SK-N-SH (cell line): ENCODE results near the gene MRAP2. TPM values are rescaled to one million over a fixed set of nuclear protein-coding genes. Genes with fewer than 3 reads are reported as not detected.

Experiments
- CTCF ChIA-PET: fragments of 300-600, 350-600 bp; formaldehyde crosslinking; extraction: SDS; loops from one replicate; lab custom pipeline; 2021; lab: Yijun Ruan, JAX
- POLR2A ChIA-PET: fragments of 350-600 bp; sonication (Branson Sonifier 250); formaldehyde crosslinking; extraction: SDS; loops from one replicate; lab custom pipeline; 2020; ENCODE audit warnings: antibody characterized with exemption, inconsistent platforms; lab: Yijun Ruan, JAX
- DNase-seq: peaks from one replicate; pipeline ENCODE4 v3.0.0; 2012
- H2AFZ ChIP-seq: fragments of 200-600 bp; sonication (generic); 2 replicates; pipeline ENCODE4 v1.8.1; 2016; ENCODE audit warnings: antibody characterized with exemption, mild to moderate bottlenecking, low read depth
- H3F3A ChIP-seq: fragments of 200-600 bp; sonication (generic); replicated peaks from 2 replicates; pipeline ENCODE3; 2016; ENCODE audit warnings: antibody characterized with exemption, mild to moderate bottlenecking; ENCODE audit not compliant: insufficient read depth
- H3K27ac ChIP-seq, 2 experiments: fragments of 200-500 bp in 1 of 2; fragments of 200-600 bp in 1 of 2; sonication (Bioruptor generic) in 1 of 2; sonication (generic), shearing (Covaris generic) in 1 of 2; 2 replicates each; pipeline versions ENCODE4 v1.5.1 to v1.6.1; 2014 to 2016; ENCODE audit warnings: low read depth in 2 of 2, inconsistent platforms in 1 of 2, low read length in 1 of 2, mild to moderate bottlenecking in 1 of 2, mixed read lengths in 1 of 2
- H3K27me3 ChIP-seq: fragments of 200-600 bp; sonication (generic), shearing (Covaris generic); 2 replicates; pipeline ENCODE4 v1.6.1; 2016; ENCODE audit warnings: mixed run types; ENCODE audit not compliant: insufficient read depth
- H3K36me3 ChIP-seq, 2 experiments: fragments of 200-500 bp in 1 of 2; fragments of 200-600 bp in 1 of 2; sonication (Bioruptor generic) in 1 of 2; sonication (generic) in 1 of 2; replicated peaks in 1 of 2; 2 replicates each; pipeline versions ENCODE3 to v1.5.1; 2014 to 2016; ENCODE audit warnings: low read length in 1 of 2, mild to moderate bottlenecking in 1 of 2; ENCODE audit not compliant: insufficient read depth in 2 of 2, control insufficient read depth in 1 of 2
- H3K4me1 ChIP-seq, 2 experiments: fragments of 200-500 bp in 1 of 2; fragments of 200-600 bp in 1 of 2; sonication (Bioruptor generic) in 1 of 2; sonication (generic), shearing (Covaris generic) in 1 of 2; 2 replicates each; pipeline versions ENCODE4 v1.5.1 to v1.6.1; 2014 to 2016; ENCODE audit warnings: low read depth in 1 of 2, low read length in 1 of 2, mixed run types in 1 of 2; ENCODE audit not compliant: insufficient read depth in 2 of 2, control insufficient read depth in 1 of 2
- H3K4me2 ChIP-seq: fragments of 200-600 bp; sonication (generic), shearing (Covaris generic); 2 replicates; pipeline ENCODE4 v1.6.1; 2017; ENCODE audit warnings: mixed run types
- H3K4me3 ChIP-seq, 2 experiments: fragments of 200-500 bp in 1 of 2; fragments of 200-600 bp in 1 of 2; sonication (Bioruptor generic) in 1 of 2; sonication (generic), shearing (Covaris generic) in 1 of 2; 2 replicates each; pipeline versions ENCODE4 v1.5.1 to v1.8.1; 2014 to 2016; ENCODE audit warnings: low read depth in 2 of 2, inconsistent platforms in 1 of 2, low read length in 1 of 2, mild to moderate bottlenecking in 1 of 2, mixed read lengths in 1 of 2, moderate library complexity in 1 of 2
- H3K79me2 ChIP-seq: fragments of 200-600 bp; sonication (generic); 2 replicates; pipeline ENCODE4 v1.8.1; 2017; ENCODE audit warnings: mild to moderate bottlenecking; ENCODE audit not compliant: insufficient read depth
- H3K9ac ChIP-seq: fragments of 200-600 bp; sonication (generic); 2 replicates; pipeline ENCODE4 v1.6.1; 2017; ENCODE audit warnings: mixed run types
- H3K9me2 ChIP-seq: fragments of 200-600 bp; sonication (generic); 2 replicates; pipeline ENCODE4 v1.6.1; 2017; ENCODE audit warnings: mixed run types
- H3K9me3 ChIP-seq: fragments of 200-600 bp; sonication (generic); 2 replicates; pipeline ENCODE4 v1.6.1; 2017; ENCODE audit warnings: mixed run types, mild to moderate bottlenecking, moderate library complexity
- H4K20me1 ChIP-seq: fragments of 200-600 bp; sonication (generic); 2 replicates; pipeline ENCODE4 v1.6.1; 2017; ENCODE audit warnings: mild to moderate bottlenecking, mixed run types; ENCODE audit not compliant: insufficient read depth
- CHD2 ChIP-seq: fragments of 150-350 bp; IDR thresholded peaks from 2 replicates; pipeline ENCODE4 v1.6.1; 2018; ENCODE audit warnings: low read length; ENCODE audit not compliant: partially characterized antibody
- CTCF ChIP-seq: fragments of 200-600 bp; sonication (generic); IDR thresholded peaks from 2 replicates; pipeline ENCODE4 v1.6.1; 2017; ENCODE audit warnings: antibody characterized with exemption, mild to moderate bottlenecking, moderate library complexity
- EP300 ChIP-seq, 2 experiments: IDR thresholded peaks; 2 replicates each; pipeline versions ENCODE4 v1.4.0 to v1.6.1; 2012; ENCODE audit warnings: borderline replicate concordance in 1 of 2, low read depth in 1 of 2, low read length in 1 of 2
- EZH2phosphoT487 ChIP-seq: fragments of 200-600 bp; sonication (generic); IDR thresholded peaks from 2 replicates; pipeline ENCODE4 v1.6.1; 2017; ENCODE audit warnings: low read depth, mixed run types, mild to moderate bottlenecking, antibody characterized with exemption, moderate library complexity, borderline replicate concordance
- FOXJ3 ChIP-seq: sonication (generic); formaldehyde crosslinking; IDR thresholded peaks from 2 replicates; pipeline ENCODE4 v1.5.1; 2020; ENCODE audit warnings: mild to moderate bottlenecking, missing genetic modification reagents
- FOXM1 ChIP-seq: IDR thresholded peaks from 2 replicates; pipeline ENCODE4 v1.4.0; 2012; ENCODE audit warnings: low read depth, mild to moderate bottlenecking
- GABPA ChIP-seq: IDR thresholded peaks from 2 replicates; pipeline ENCODE4 v1.4.0; 2012; ENCODE audit warnings: low read depth, mild to moderate bottlenecking
- JUND ChIP-seq: IDR thresholded peaks from 2 replicates; pipeline ENCODE4 v1.4.0; 2012
- MAX ChIP-seq: IDR thresholded peaks from 2 replicates; pipeline ENCODE4 v1.4.0; 2012; ENCODE audit warnings: low read depth
- MXI1 ChIP-seq: IDR thresholded peaks from 2 replicates; pipeline ENCODE4 v1.6.1; 2012; ENCODE audit warnings: mild to moderate bottlenecking, low read depth, low read length, improper control_type of control experiment
- NFIC ChIP-seq: IDR thresholded peaks from 2 replicates; pipeline ENCODE4 v1.4.0; 2012; ENCODE audit warnings: borderline replicate concordance
- NRF1 ChIP-seq: IDR thresholded peaks from 2 replicates; pipeline ENCODE4 v1.6.1; 2012; ENCODE audit warnings: low read depth, mild to moderate bottlenecking, low read length
- POLR2AphosphoS5 ChIP-seq: IDR thresholded peaks from 2 replicates; pipeline ENCODE4 v1.6.1; 2012; ENCODE audit warnings: low read depth, low read length
- RAD21 ChIP-seq: IDR thresholded peaks from 2 replicates; pipeline ENCODE4 v1.6.1; 2012; ENCODE audit warnings: mild to moderate bottlenecking, low read length
- RCOR1 ChIP-seq: fragments of 150-350 bp; IDR thresholded peaks from 2 replicates; pipeline ENCODE4 v1.6.1; 2017; ENCODE audit warnings: antibody characterized with exemption, low read length
- SMC3 ChIP-seq: IDR thresholded peaks from 2 replicates; pipeline ENCODE4 v1.6.1; 2012; ENCODE audit warnings: low read depth, low read length, improper control_type of control experiment
- TAF1 ChIP-seq: IDR thresholded peaks from 2 replicates; pipeline ENCODE4 v1.6.1; 2012; ENCODE audit warnings: low read depth, mild to moderate bottlenecking, low read length, moderate library complexity, borderline replicate concordance
- TCF12 ChIP-seq: IDR thresholded peaks from 2 replicates; pipeline ENCODE4 v1.4.0; 2012
- TEAD4 ChIP-seq: IDR thresholded peaks from 2 replicates; pipeline ENCODE4 v1.4.0; 2012; ENCODE audit warnings: mild to moderate bottlenecking, borderline replicate concordance; ENCODE audit not compliant: insufficient read depth
- YY1 ChIP-seq: IDR thresholded peaks from 2 replicates; pipeline ENCODE4 v1.4.0; 2012; ENCODE audit warnings: low read depth, mild to moderate bottlenecking
- ZBTB33 ChIP-seq: IDR thresholded peaks from 2 replicates; pipeline ENCODE4 v1.4.0; 2012; ENCODE audit warnings: low read depth, borderline replicate concordance
- WGBS: methylation state at CpG from one replicate; pipeline ENCODE4 v1.1.6; 2017; ENCODE audit warnings: low lambda C conversion rate; 5-methylcytosine and 5-hydroxymethylcytosine counted together
- polyA plus RNA-seq, 3 experiments: library from polyadenylated mRNA; depleted of rRNA; stranded (reverse); fragments of >200 nt; gene quantifications; 2 replicates each; pipeline ENCODE4 v1.2.3, GENCODE V29; 2012

MRAP2 gene
- polyA plus RNA-seq, 1 of the 3 experiments (the other 2 are of a cell fraction): 0.12 TPM

- Histone ChIP-seq H3K4me1 (peaks cover 0 to 6% of the 10 kb centered on the region in 2 experiments; a peak in 1 of 4 replicates), H3K79me2 (no peaks in the 10 kb centered on the region), H3K4me3 (no peak overlapping the region), H3K4me2 (no peak overlapping the region), H3K9me3 (no peaks in the 10 kb centered on the region), H3K27me3 (no peaks in the 10 kb centered on the region), H4K20me1 (no peaks in the 10 kb centered on the region), H3K36me3 (no peaks in the 10 kb centered on the region), H3K27ac (no peak overlapping the region; a peak in 1 of 4 replicates), H3K9me2 (no peaks in the 10 kb centered on the region), H3F3A (no peaks in the 10 kb centered on the region), H2AFZ (no peak overlapping the region), H3K9ac (no peak overlapping the region)
- no peak for DNase-seq
- WGBS: 55% methylated on average over 6 of the region's 6 CpGs
- ChIA-PET POLR2A (no interaction called here), CTCF (no interaction called here)
- TF ChIP-seq TCF12 (no peak), MXI1 (no peak), JUND (no peak), RCOR1 (no peak), SMC3 (no peak), CHD2 (no peak), ZBTB33 (no peak), CTCF (no peak), POLR2AphosphoS5 (no peak), GABPA (no peak), TEAD4 (no peak), TAF1 (no peak), EZH2phosphoT487 (no peak)
Measured at GRCh38 chr6:84074988-84075781, 41.6 kb downstream of the MRAP2 start.

GRCh38 chr6:84077645-84078044, 44.1 kb downstream of the MRAP2 start:
- ChIA-PET POLR2A (no interaction called here), CTCF (interaction anchor here (0.6 kb wide), 1 partner anchor 14 kb away, joined by 4 read pairs; no protein-coding TSS in a partner anchor)
- no peak overlapping the region for H3K4me3 ChIP-seq
- WGBS: 33% methylated on average over 2 of the region's 2 CpGs
- no peak overlapping the region for H3K4me2 ChIP-seq
- H3K79me2 ChIP-seq: no peaks in the 10 kb centered on the region
- no peaks in the 10 kb centered on the region for H3F3A ChIP-seq
- no peak overlapping the region for H3K9ac ChIP-seq
- H3K27ac ChIP-seq: no peak overlapping the region
- H3K4me1 ChIP-seq: peaks cover 0 to 6% of the 10 kb centered on the region in 2 experiments; a peak in 1 of 4 replicates
- H3K36me3 ChIP-seq: no peaks in the 10 kb centered on the region
- H4K20me1 ChIP-seq: no peaks in the 10 kb centered on the region
- no peak for DNase-seq
- H3K9me3 ChIP-seq: no peaks in the 10 kb centered on the region
- H3K9me2 ChIP-seq: no peaks in the 10 kb centered on the region
- no peak overlapping the region for H2AFZ ChIP-seq
- H3K27me3 ChIP-seq: no peaks in the 10 kb centered on the region
- TF ChIP-seq FOXJ3 (no peak), MAX (no peak), CTCF (no peak), JUND (no peak), NRF1 (no peak), YY1 (no peak), FOXM1 (no peak), NFIC (no peak), MXI1 (no peak), SMC3 (no peak), EP300 (IDR thresholded peaks at IDR 0.05; ENCODE audit: borderline replicate concordance in 1 of 2, low read depth in 1 of 2, low read length in 1 of 2) (no peak), POLR2AphosphoS5 (no peak), CHD2 (no peak), RAD21 (no peak), TEAD4 (no peak)
